Measurements from ENCODE around the gene CTXND1.

GRCh38 chr15:80203361-80203885 lies 48.6 kb downstream of the CTXND1 start:
- TF ChIP-seq CTCF (IDR thresholded peaks at IDR 0.05) (no peak), POLR2A (IDR thresholded peaks at IDR 0.05) (no peak), POLR2AphosphoS5 (IDR thresholded peaks at IDR 0.05; ENCODE audit: insufficient read depth in 1 of 2, low read depth in 1 of 2) (no peak)
